ENCODE data around the gene TLE6.
"Not testable (repeated sequence)": the region's sequence is repeated elsewhere in the genome, so short reads cannot be mapped to it uniquely, and the experiment has no call there.

- TF ChIP-seq RAD21 (IDR thresholded peaks at IDR 0.05 in 1 of 2, conservative IDR thresholded peaks at IDR 0.05 in 1 of 2; ENCODE audit: low read depth in 2 of 2, low read length in 2 of 2); RFX5 (IDR thresholded peaks at IDR 0.05; ENCODE audit: borderline replicate concordance, low read depth, low read length); GABPA (IDR thresholded peaks at IDR 0.05; ENCODE audit: borderline replicate concordance, insufficient read depth, low read length); CTCF (IDR thresholded peaks at IDR 0.05; ENCODE audit: control extremely low read depth in 1 of 3, insufficient read depth in 1 of 3, low read depth in 1 of 3, low read length in 3 of 3); MAX (IDR thresholded peaks at IDR 0.05): not testable (repeated sequence)
Measured at GRCh38 chr19:3036977-3037544, 59.7 kb downstream of the TLE6 start.
